ENCODE data around the gene GPX5.

GRCh38 chr6:28553384-28553985 lies 27.8 kb downstream of the GPX5 start:
- TF ChIP-seq CTCF (IDR thresholded peaks at IDR 0.05) (no peak), POLR2A (IDR thresholded peaks at IDR 0.05) (no peak)
